HG02938 (cell line): Measurements from ENCODE around the gene GBP1.
"Not testable (repeated sequence)": the region's sequence is repeated elsewhere in the genome, so short reads cannot be mapped to it uniquely, and the experiment has no call there.

Experiments used
- ATAC-seq: cut with Tn5 transposase; IDR thresholded peaks from one replicate; pipeline ENCODE4 v1.9.1; 2021; ENCODE audit warnings: mild to moderate bottlenecking, moderate library complexity; ENCODE audit not compliant: unreplicated experiment

Gene GBP1, protein sequence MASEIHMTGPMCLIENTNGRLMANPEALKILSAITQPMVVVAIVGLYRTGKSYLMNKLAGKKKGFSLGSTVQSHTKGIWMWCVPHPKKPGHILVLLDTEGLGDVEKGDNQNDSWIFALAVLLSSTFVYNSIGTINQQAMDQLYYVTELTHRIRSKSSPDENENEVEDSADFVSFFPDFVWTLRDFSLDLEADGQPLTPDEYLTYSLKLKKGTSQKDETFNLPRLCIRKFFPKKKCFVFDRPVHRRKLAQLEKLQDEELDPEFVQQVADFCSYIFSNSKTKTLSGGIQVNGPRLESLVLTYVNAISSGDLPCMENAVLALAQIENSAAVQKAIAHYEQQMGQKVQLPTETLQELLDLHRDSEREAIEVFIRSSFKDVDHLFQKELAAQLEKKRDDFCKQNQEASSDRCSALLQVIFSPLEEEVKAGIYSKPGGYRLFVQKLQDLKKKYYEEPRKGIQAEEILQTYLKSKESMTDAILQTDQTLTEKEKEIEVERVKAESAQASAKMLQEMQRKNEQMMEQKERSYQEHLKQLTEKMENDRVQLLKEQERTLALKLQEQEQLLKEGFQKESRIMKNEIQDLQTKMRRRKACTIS

DNA sequence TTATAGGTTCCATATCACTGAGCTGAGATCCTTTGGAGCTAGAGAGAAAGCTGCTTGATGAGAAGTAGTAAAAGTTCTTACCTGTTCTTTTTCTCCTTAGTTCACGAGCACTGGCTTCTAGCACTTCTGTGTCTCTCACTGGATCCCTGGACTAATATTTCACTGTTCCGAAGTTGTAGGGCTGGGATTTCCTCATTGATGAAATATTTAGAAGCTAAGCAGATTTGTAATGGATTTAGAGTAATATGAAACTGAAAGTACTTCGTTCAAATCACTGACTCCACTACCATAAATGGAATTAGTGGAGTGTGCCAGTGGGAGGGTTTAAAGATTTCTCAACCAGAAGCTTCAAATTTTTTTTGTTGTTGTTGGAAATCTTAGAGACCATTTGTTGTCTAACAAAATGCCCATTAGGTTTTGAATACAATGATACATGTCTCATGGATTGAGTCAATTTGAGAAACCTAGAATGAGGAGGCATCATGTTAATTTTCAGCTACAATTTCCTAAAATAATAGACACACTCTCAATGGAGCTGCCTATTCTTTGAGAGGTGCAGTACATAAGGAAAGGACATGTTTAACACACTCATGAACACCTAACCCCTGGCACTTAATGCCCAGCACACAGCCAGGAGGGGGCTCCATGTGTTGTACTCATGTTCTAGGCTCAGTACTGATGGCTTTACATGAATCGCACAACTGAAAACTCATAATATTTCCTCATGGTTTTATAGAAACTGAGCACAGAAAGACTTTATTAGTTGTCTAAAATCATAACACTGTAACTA lies at the start of gene GBP1:
Gene GBP1 (minus strand): TSS at position 130 of the 790 bp plus-strand sequence. CDS start 1,974 bp downstream, outside the sequence.
- peak; percentile 57 for ATAC-seq

DNA sequence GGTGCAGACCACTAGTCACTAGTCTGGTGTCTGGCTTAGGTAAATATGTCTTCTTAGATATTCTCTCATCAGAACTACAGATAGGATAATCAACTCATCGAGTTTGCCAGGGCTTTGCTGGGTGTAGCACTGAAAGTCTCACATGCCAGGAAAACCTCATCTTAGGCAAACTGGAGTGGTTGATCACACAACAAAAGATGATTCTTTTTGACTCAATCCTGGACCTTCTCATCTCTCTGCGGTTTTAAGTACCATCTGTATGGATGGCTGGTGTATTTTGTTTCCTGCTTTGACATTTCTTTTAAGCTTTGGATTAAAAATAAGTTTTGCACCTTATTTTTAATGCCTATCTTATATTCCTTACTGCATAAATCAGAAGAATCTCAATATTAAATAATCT lies 49.7 kb upstream of the GBP1 start:
- no peak for ATAC-seq

DNA sequence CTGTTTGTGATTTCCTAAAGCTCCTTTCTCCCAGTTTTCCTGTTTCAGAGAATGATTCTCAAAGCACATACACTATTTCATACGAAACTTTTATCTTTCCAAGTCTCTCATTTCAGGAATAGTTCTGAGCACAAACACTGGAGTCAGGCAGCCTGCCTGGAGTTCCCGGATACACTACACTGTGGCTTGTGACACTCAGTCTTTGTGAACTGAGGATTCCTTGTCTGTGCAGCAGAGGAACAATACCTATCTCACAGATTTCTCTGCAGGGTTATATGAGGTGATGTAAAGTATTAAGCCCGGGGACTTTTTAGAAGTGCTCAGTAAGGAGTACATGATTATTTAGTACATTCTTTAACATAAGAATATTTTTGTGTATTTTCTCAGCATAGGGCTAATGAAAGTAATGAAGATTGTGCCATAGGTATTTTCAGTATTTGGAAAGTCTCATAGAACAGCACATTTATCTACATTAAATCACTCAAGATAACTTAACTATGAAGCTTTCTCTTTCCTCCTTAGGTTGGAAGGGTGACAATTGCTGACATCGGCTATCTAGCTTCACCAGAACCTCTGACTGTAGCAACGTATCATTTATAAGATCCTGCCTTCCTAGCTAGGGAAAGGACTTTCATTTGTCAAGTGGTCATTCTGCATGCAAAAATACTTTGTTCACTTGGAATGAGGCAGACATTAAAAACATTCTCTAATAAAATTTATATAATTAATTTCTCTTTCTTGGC lies 48.0 kb upstream of the GBP1 start:
- no peak for ATAC-seq

DNA sequence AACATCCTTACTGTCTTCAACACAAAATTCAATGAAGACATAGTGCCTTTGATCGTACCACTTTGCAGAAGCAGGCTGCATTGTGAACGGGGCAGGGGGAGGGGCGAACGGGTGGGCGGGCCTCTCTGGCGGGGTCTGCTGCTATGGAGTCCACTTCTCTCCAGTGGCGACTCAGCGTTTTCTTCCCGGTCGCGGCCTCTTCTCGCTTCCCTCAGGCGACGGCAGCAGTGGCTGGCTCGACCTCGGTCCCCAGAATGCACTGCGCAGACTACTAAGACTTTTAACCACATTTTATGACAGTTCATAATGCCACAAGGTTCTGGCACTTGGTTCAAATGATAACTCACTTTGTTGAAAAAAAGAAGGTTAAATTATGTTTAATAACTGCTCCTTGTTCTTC lies 39.7 kb upstream of the GBP1 start:
- ATAC-seq = no peak

DNA sequence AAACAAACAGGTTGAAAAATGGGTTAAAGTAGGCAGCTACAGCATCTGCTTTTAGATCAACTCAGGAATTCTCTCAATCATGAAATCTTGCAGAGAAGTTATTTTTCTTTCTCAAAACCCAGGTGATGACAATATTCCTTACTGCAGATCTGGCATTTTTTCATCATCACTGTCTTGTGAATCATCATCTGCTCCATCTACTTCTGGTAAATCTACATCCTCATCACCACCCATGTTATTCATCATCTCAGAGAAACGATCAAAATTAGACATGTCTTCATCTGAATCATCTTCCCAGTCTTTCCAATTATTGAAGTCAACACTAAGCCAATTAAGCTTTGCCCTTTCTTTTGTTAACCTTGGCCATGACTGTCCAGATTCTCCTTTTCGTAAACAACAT lies 39.1 kb upstream of the GBP1 start:
- ATAC-seq = no peak

DNA sequence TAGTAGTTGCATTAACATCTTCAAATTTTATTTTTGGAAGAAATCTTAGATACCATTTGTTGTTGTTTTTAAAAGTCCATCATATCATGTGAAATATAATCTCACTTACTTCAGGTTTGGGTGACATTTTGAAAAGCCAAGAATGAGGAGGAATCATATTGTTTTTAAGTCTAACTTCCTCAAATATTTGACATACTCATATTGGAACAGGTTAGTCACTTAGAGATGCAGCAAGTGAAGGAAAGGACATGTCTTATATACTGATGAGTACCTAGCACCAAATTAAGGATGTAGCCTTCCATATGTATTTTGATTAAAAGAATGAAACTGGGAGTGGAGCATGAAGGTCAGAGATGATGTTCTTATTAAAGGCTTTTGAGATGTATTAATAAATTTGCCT lies 37.0 kb upstream of the GBP1 start:
- ATAC-seq = no peak

DNA sequence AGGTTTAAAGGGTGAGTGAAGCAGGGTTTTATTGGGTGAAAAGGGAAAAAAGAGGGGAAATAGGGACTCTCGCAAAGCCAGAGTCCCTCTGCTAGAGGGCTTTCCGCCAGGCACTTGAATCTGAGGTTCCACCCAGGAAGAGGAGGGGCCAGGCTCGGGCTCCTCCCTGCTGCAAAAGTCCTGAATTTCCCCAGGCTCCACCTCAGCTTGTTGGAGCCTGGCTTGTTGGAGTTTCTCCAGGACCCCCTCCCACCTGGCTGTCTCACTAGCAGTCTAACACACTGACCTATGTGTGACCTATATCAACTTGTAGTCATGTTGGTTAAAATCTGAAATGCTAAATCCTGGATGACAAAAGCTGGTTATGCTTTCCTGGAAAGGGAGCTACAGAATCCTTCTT lies 35.4 kb upstream of the GBP1 start:
- ATAC-seq = no peak

DNA sequence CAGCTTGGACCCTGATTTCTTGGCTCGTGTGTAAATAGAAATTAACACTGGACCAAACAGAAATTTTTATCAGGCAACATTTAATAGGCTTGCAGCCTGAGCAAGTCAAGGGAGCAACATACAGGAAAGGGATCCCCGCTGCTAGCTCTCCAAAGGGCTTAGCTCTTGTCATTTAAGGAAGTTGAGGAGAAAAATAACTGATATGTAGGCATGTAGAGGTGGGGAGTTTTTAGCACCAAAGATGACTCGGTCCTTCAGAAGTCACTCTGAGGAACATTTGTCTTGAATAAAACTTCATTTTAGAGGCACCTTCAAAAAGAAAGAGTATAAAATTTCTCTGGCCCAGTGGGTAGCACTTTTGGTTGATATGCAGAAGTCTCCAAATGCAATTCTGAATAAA lies 33.8 kb upstream of the GBP1 start:
- ATAC-seq = no peak

DNA sequence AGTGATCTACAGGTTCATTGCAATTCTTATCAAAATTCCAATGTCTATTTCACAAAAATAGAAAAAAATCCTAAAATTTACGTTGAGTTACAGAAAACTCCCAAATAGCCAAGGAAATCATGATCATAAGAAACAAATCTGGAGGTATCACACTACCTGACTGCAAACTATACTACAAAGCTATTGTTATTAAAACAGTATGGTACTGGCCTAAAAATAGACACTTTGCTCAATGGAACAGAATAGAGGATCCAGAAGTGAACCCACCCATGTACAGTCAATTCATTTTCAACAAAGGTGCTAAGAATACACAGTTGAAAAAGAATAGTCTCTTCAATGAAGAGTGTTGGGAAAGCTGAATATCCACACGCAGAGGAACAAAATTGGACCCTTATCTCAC lies 30.7 kb upstream of the GBP1 start:
- no peak for ATAC-seq

DNA sequence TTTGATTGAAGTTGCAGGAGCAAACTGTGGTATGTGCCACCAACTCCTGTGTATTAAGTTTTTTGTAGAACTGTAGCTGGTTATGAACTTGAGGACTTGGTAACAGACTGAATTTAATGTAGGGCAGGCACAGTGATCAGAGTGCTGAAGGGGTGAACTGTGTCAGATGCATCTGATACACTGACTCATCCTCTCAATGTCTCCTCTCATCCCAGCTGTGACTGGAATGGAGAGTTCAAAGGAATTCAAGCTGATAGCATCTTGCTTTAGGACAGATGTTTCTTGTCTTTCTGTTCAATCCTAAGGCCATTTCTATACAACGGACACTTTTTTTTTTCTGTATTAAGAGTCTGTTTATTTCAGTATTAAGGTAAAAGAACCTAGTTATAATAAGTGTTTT lies 25.0 kb upstream of the GBP1 start:
- no peak for ATAC-seq

DNA sequence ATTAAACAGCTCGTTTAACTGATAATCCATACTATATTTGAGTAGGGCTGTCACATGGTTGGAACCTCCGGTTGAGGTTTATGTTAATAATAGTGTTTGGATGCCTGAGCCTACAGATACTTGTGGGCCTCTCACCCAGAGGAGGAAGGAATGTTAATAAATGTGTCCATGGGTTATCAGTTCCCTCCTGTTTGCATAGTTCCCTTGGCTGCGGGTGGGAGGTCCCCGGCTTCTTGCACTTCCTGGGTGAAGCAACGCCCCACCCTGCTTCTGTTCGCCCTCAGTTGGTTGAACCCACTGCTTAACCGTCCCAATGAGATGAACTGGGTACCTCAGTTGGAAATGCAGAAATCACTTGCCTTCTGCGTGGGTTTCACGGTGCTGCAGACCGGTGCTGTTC lies 23.6 kb upstream of the GBP1 start:
- ATAC-seq = no peak

DNA sequence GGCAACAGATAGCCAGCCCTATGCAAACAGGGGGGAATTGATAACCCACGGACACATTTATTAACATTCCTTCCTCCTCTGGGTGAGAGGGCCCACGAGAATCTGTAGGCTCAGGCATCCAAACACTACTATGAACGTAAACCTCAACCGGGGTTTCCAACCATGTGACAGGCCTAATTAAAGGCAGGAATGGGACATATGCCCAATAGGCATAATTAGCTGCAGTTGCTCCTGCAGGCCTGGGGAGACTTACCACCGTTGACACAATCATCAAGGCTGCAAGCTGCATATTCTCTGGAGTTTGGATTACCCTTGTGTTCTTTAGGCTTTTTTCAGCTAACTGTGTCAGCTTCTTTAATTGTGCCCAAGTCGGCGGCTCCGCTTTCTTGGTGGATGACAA lies 22.2 kb upstream of the GBP1 start:
- no peak for ATAC-seq

DNA sequence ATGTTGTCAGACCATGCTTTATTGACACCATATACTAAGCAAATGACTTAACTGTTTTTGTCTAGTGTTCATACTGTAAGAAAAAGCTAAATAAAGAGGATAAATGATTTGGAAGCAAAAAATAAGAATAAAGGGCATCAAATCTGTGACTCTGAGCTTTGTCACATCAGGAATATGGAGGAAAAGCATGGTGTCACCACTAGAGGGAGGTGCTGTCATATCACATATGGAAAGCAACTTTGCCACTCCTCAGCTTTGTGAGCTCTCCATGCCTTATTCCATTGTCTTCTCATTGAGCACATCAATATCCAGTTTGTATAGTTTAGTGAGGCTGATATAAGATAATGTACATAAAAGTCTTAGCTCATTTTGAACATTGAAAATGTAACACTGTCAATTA lies 20.8 kb upstream of the GBP1 start:
- no peak for ATAC-seq

DNA sequence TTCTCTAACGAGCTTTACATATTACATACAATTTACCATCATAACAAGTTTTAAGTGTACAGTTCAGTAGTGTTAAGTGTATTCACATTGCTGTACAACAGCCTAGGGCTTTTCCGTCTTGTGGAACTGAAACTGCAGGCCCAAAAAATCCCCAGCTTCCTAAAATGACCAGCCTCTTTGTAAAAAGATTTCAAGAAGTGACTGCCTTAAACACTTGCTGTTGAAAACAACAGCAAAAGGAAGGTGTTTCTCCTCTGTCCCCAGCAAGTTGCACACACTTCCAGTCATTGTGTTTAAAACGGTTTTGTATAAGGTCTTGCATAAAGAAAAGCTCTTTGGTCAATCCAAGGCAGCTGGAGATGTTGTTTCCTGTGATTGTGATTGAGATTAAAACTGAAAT lies 16.0 kb upstream of the GBP1 start:
- ATAC-seq = no peak

DNA sequence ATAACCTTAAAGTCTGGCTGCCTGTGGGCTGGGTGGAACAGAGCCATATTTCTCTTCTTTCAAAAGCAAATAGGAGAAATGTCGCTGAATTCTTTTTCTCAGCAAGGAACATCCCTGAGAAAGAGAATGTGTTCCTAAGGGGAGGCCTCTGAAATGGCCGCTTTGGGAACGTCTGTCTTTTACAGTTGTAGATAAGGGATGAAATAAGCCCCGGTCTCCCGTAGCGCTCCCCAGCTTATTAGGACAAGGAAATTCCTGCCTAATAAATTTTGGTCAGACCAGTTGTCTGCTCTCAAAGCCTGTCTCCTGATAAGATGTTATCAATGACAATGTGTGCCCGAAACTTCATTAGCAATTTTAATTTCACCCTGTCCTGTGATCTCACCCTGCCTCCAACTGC lies 15.1 kb upstream of the GBP1 start:
- not testable (repeated sequence) for ATAC-seq

DNA sequence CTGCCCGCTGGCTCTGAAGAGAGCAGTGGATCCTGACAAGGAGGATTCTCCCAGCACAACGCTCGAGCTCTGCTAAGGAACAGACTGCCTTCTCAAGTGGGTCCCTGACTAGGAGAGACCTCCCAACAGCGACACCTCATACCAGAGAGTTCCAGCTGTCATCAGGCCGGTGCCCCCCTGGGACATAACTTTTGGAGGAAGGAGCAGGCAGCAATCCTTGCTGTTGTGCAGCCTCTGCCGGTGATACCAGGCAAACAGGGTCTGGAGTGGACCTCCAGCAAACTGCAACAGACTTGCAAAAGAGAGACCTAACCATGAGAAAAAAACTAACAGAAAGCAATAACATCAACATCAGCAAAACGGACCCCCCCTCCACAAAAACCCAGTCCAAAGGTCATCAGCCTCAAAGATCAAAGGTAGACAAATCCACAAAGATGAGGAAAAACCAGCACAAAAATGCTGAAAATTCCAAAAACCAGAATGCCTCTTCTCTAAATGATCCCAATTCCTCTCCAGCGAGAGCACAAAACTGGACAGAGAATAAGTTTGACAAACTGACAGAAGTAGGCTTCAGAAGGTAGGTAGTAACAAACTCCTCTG lies 7.6 kb upstream of the GBP1 start:
- ATAC-seq = not testable (repeated sequence)

DNA sequence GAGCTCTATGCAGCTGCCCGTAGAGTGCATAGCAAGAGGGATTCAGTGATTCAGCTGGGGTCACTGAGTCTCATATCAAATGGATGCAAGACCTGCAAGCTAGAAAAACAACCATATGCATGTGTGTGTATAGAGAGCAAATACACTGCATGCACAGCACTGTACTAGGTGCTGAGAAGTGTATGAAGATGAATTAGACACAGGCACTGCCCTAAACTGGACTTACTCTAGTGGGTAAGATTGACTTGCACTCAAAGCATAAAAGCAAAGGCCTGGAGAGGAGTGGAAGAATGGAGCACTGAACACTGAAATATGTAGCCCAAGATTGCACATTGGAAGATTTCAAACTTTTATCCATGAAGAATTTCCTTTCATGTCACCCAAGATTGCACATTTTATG lies 5.5 kb upstream of the GBP1 start:
- ATAC-seq = no peak

DNA sequence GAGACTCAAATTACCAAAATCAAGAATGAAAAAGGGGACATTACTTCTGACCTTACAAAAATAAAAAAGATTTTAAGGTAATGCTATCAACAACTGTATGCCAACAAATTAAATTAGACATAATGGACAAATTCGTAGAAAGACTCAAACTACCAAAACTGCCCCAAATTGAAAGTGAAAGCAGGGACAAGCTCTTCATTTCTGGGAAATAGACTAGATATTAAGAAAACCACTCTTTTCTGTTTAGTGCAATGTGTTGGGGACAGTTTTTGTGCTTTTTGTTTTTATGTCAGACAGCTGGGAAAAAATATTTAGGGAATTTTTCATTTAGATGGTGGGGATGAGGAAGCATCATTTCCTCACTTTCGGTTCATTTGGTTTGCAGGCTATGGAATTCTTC lies 4.9 kb upstream of the GBP1 start:
- no peak for ATAC-seq

DNA sequence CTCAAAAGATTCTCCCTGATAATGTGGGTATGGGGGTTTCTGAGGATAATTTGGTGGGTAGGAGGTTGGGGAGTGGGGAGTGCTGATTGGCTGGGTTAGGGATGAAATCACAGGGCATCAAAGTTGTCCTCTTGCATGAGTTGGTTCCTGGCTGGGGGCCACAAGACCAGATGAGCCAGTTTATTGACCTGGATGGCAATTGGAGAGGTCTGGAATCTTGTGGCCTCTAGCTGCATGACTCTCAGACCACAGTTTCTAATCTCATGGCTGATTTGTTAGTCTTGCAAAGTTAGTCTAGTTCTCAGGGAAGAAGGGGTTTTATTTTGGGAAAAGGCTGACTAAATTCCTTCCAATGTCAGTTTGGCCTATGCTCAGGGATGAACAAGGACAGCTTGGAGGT lies 3.3 kb upstream of the GBP1 start:
- no peak for ATAC-seq

DNA sequence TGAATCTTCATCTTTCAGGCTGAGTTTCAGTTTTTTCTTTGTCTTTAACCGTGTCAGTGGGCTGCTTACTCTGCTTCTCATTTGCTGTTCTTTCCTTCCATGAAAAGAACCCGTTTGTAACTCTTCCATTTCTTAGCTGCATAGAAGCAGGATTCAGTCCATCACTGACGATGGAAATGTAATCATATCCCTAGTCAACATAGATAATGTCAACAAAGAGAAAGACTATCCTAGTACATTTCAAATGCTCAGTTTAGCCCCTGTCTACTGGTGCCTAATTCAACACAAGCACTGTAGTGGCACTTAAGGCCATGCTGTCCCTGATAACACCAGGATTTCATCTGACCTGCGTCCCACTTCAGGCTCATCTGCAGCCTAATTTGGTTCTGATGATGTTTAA lies 376 bp downstream of the GBP1 start:
- peak; percentile 36 for ATAC-seq

DNA sequence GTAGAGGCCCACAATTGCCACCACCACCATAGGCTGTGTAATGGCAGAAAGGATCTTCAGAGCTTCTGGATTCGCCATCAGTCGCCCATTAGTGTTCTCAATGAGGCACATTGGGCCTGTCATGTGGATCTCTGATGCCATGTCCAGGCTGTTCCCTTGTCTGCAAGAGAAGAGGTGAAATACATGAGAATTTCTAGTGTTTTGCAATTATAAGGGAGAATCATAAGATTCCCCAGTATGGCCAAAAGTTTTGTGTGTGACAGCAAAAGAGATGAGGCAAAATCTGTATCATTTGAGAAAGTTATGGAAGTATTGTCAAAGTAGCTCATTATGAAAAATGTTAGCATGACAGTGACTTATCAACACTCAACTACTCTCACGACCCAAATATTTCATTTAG lies 1.9 kb downstream of the GBP1 start:
- no peak for ATAC-seq
